H9 (cell line): Measurements from ENCODE around the gene GPR143. TPM values are rescaled to one million over a fixed set of nuclear protein-coding genes. Genes with fewer than 3 reads are reported as not detected.

Source experiments
- DNase-seq: peaks from one replicate; pipeline ENCODE4 v3.0.0-alpha.2; 2017
- H2AFZ ChIP-seq: one replicate; pipeline ENCODE4 v1.6.1; 2013; ENCODE audit warnings: mild to moderate bottlenecking, low read length, control low read depth, moderate library complexity
- H2AK5ac ChIP-seq: 2 replicates; pipeline ENCODE4 v1.6.1; 2013; ENCODE audit warnings: low read length, control low read depth, mixed read lengths; ENCODE audit not compliant: insufficient read length
- H2BK120ac ChIP-seq: one replicate; pipeline ENCODE4 v1.6.1; 2013; ENCODE audit warnings: low read depth, mild to moderate bottlenecking, low read length, control low read depth, inconsistent platforms; ENCODE audit not compliant: poor library complexity, severe bottlenecking
- H2BK12ac ChIP-seq: 2 replicates; pipeline ENCODE4 v1.6.1; 2013; ENCODE audit warnings: low read length, control low read depth, mixed read lengths, low read depth; ENCODE audit not compliant: insufficient read length
- H2BK15ac ChIP-seq: 2 replicates; pipeline ENCODE4 v1.6.1; 2013; ENCODE audit warnings: low read depth, low read length, control low read depth
- H2BK20ac ChIP-seq: one replicate; pipeline ENCODE4 v1.6.1; 2013; ENCODE audit warnings: low read depth, mild to moderate bottlenecking, low read length, control low read depth, inconsistent platforms; ENCODE audit not compliant: poor library complexity, severe bottlenecking
- H2BK5ac ChIP-seq: 2 replicates; pipeline ENCODE4 v1.6.1; 2013; ENCODE audit warnings: low read length, control low read depth, mixed read lengths; ENCODE audit not compliant: insufficient read length
- H3K14ac ChIP-seq: 2 replicates; pipeline ENCODE4 v1.6.1; 2013; ENCODE audit warnings: low read length, control low read depth; ENCODE audit not compliant: insufficient read depth
- H3K18ac ChIP-seq: 2 replicates; pipeline ENCODE4 v1.6.1; 2013; ENCODE audit warnings: low read depth, mild to moderate bottlenecking, mixed read lengths, low read length, control low read depth; ENCODE audit not compliant: insufficient read length
- H3K23ac ChIP-seq: 2 replicates; pipeline ENCODE4 v1.6.1; 2013; ENCODE audit warnings: low read length, control low read depth, mixed read lengths, low read depth; ENCODE audit not compliant: insufficient read length
- H3K23me2 ChIP-seq: 2 replicates; pipeline ENCODE4 v1.6.1; 2013; ENCODE audit warnings: low read depth, mild to moderate bottlenecking, mixed read lengths, low read length, control low read depth; ENCODE audit not compliant: insufficient read length, poor library complexity, severe bottlenecking
- H3K27ac ChIP-seq: 2 replicates; pipeline ENCODE4 v1.5.1; 2013; ENCODE audit warnings: low read length, control low read depth, mixed read lengths, low read depth; ENCODE audit not compliant: insufficient read length
- H3K27me3 ChIP-seq: 2 replicates; pipeline ENCODE4 v1.6.1; 2013; ENCODE audit warnings: low read length, control low read depth, inconsistent platforms; ENCODE audit not compliant: insufficient read depth
- H3K4ac ChIP-seq: 2 replicates; pipeline ENCODE4 v1.6.1; 2013; ENCODE audit warnings: low read depth, mild to moderate bottlenecking, control low read depth, inconsistent platforms, low read length, moderate library complexity
- H3K4me1 ChIP-seq: 2 replicates; pipeline ENCODE4 v1.6.1; 2013; ENCODE audit warnings: low read length, control low read depth, inconsistent platforms; ENCODE audit not compliant: insufficient read depth
- H3K4me2 ChIP-seq: 2 replicates; pipeline ENCODE4 v1.6.1; 2013; ENCODE audit warnings: low read length, control low read depth, mixed read lengths; ENCODE audit not compliant: insufficient read length, insufficient read depth
- H3K56ac ChIP-seq: 2 replicates; pipeline ENCODE4 v1.6.1; 2013; ENCODE audit warnings: low read depth, mild to moderate bottlenecking, mixed read lengths, low read length, control low read depth; ENCODE audit not compliant: insufficient read length
- H3K79me1 ChIP-seq: 2 replicates; pipeline ENCODE4 v1.6.1; 2013; ENCODE audit warnings: low read depth, mild to moderate bottlenecking, moderate library complexity, low read length, control low read depth, inconsistent platforms; ENCODE audit not compliant: insufficient read depth, poor library complexity, severe bottlenecking
- H3K79me2 ChIP-seq: 2 replicates; pipeline ENCODE4 v1.6.1; 2013; ENCODE audit warnings: low read length, control low read depth, inconsistent platforms; ENCODE audit not compliant: insufficient read depth
- H3K9ac ChIP-seq: 2 replicates; pipeline ENCODE4 v1.6.1; 2013; ENCODE audit warnings: low read length, control low read depth, mixed read lengths; ENCODE audit not compliant: insufficient read length; ENCODE audit errors: extremely low read depth
- H3K9me3 ChIP-seq: one replicate; pipeline ENCODE4 v1.6.1; 2013; ENCODE audit warnings: low read depth, low read length, inconsistent platforms; ENCODE audit not compliant: control insufficient read depth
- H3T11ph ChIP-seq: one replicate; pipeline ENCODE4 v1.6.1; 2013; ENCODE audit warnings: mild to moderate bottlenecking, low read length, control low read depth, inconsistent platforms
- H4K20me1 ChIP-seq: one replicate; pipeline ENCODE4 v1.6.1; 2013; ENCODE audit not compliant: control insufficient read depth, insufficient read length, insufficient read depth
- H4K5ac ChIP-seq: 2 replicates; pipeline ENCODE4 v1.6.1; 2013; ENCODE audit warnings: low read depth, mild to moderate bottlenecking, mixed read lengths, low read length, control low read depth; ENCODE audit not compliant: insufficient read length
- H4K8ac ChIP-seq: replicated peaks from 2 replicates; pipeline ENCODE4 v1.6.1; 2013; ENCODE audit warnings: low read length, control low read depth, mixed read lengths, low read depth; ENCODE audit not compliant: insufficient read length
- H4K91ac ChIP-seq: 2 replicates; pipeline ENCODE4 v1.6.1; 2013; ENCODE audit warnings: low read depth, mild to moderate bottlenecking, moderate library complexity, mixed read lengths, low read length, control low read depth; ENCODE audit not compliant: insufficient read length
- H3K27ac Mint-ChIP-seq, 3 experiments: 2 replicates in 2 of 3; 3 replicates in 1 of 3; pipeline ENCODE4 v1.8.0; 2020 to 2021; ENCODE audit warnings: mixed read lengths in 3 of 3, mild to moderate bottlenecking in 1 of 3, moderate library complexity in 1 of 3
- H3K27me3 Mint-ChIP-seq: 2 replicates; pipeline ENCODE4 v1.8.0; 2021; ENCODE audit warnings: low read depth, mild to moderate bottlenecking, moderate library complexity, mixed read lengths
- H3K36me3 Mint-ChIP-seq, 3 experiments: 2 replicates in 2 of 3; 3 replicates in 1 of 3; pipeline ENCODE4 v1.8.0; 2020 to 2021; ENCODE audit warnings: low read depth in 3 of 3, mixed read lengths in 3 of 3; ENCODE audit not compliant: insufficient read depth in 1 of 3
- H3K4me1 Mint-ChIP-seq, 2 experiments: 2 replicates each; pipeline ENCODE4 v1.8.0; 2020; ENCODE audit warnings: mixed read lengths in 2 of 2
- H3K4me3 Mint-ChIP-seq, 2 experiments: 2 replicates in 1 of 2; 3 replicates in 1 of 2; pipeline ENCODE4 v1.8.0; 2020 to 2021; ENCODE audit warnings: mild to moderate bottlenecking in 2 of 2, mixed read lengths in 2 of 2, moderate library complexity in 1 of 2
- H3K9me3 Mint-ChIP-seq, 2 experiments: 2 replicates in 1 of 2; 3 replicates in 1 of 2; pipeline ENCODE4 v1.8.0; 2020; ENCODE audit warnings: mild to moderate bottlenecking in 2 of 2, mixed read lengths in 2 of 2, moderate library complexity in 1 of 2
- WGBS: extraction: QIAGEN DNeasy Blood & Tissue Kit; methylation state at CpG from one replicate; pipeline ENCODE4 v1.1.7; 2013; ENCODE audit warnings: missing lambda C conversion rate, low lambda C conversion rate, mixed read lengths; ENCODE audit not compliant: insufficient read length; ENCODE audit errors: extremely low coverage; 5-methylcytosine and 5-hydroxymethylcytosine counted together
- total RNA-seq: library from RNA; stranded (reverse); gene quantifications from 2 replicates; pipeline ENCODE4 v1.2.1, GENCODE V29; 2021
- TF ChIP-seq, protein P1 (sequence below): fragments of 200-600 bp; sonication (generic); conservative IDR thresholded peaks from 3 replicates; pipeline ENCODE4 v1.8.0; 2021; ENCODE audit warnings: antibody characterized with exemption, mild to moderate bottlenecking

Gene GPR143
- total RNA-seq, 1 experiment from 2014 or later: 7.1 TPM

- Histone ChIP-seq H3K23me2 (peaks cover 6% of the 10 kb centered on the region), H2BK120ac (no peak overlapping the region), H3K9ac (no peak overlapping the region), H2BK5ac (no peak overlapping the region), H3K4me1 (peaks cover 28% of the 10 kb centered on the region), H3K27me3 (no peaks in the 10 kb centered on the region), H3K79me1 (peaks cover 11% of the 10 kb centered on the region), H3K4ac (no peak overlapping the region), H3K14ac (no peak overlapping the region), H2BK12ac (no peak overlapping the region), H3K27ac (no peak overlapping the region), H4K20me1 (no peaks in the 10 kb centered on the region), H4K8ac (no peak overlapping the region), H3K18ac (no peak overlapping the region), H4K5ac (no peak overlapping the region), H4K91ac (no peak overlapping the region), H3K23ac (no peak overlapping the region), H3K9me3 (no peaks in the 10 kb centered on the region), H3K56ac (no peak overlapping the region), H3K4me2 (no peak overlapping the region), H2AK5ac (no peak overlapping the region), H2BK15ac (no peak overlapping the region), H2BK20ac (no peak overlapping the region), H3T11ph (no peak overlapping the region), H2AFZ (no peak overlapping the region), H3K79me2 (peaks cover 30% of the 10 kb centered on the region; the same call in 1 of the 2 replicates)
- peaks cover 33 to 51% of the 10 kb centered on the region in 2 experiments for H3K9me3 Mint-ChIP-seq
- TF ChIP-seq, protein P1, sequence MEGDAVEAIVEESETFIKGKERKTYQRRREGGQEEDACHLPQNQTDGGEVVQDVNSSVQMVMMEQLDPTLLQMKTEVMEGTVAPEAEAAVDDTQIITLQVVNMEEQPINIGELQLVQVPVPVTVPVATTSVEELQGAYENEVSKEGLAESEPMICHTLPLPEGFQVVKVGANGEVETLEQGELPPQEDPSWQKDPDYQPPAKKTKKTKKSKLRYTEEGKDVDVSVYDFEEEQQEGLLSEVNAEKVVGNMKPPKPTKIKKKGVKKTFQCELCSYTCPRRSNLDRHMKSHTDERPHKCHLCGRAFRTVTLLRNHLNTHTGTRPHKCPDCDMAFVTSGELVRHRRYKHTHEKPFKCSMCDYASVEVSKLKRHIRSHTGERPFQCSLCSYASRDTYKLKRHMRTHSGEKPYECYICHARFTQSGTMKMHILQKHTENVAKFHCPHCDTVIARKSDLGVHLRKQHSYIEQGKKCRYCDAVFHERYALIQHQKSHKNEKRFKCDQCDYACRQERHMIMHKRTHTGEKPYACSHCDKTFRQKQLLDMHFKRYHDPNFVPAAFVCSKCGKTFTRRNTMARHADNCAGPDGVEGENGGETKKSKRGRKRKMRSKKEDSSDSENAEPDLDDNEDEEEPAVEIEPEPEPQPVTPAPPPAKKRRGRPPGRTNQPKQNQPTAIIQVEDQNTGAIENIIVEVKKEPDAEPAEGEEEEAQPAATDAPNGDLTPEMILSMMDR: no peak
- no peak for DNase-seq
- H3K27me3 Mint-ChIP-seq: no peaks in the 10 kb centered on the region
- H3K27ac Mint-ChIP-seq: peak overlapping the region in 1 of 3 experiments; percentile 67; a peak in 2 of 7 replicates
- H3K36me3 Mint-ChIP-seq: peaks cover 5 to 15% (median 10%) of the 10 kb centered on the region in 3 experiments
- peaks cover 32 to 56% of the 10 kb centered on the region in 2 experiments for H3K4me1 Mint-ChIP-seq
- no CpG with 5 or more reads among the region's 7 CpGs for WGBS
- no peak overlapping the region for H3K4me3 Mint-ChIP-seq
Observed at GRCh38 chrX:9794495-9794894, 28.8 kb upstream of the GPR143 start.
